HG03558 (cell line): ENCODE measurements around the gene CSNK2A1.
"Not testable (repeated sequence)": the region's sequence is repeated elsewhere in the genome, so short reads cannot be mapped to it uniquely, and the experiment has no call there.

ENCODE experiments used
- ATAC-seq: cut with Tn5 transposase; IDR thresholded peaks from one replicate; pipeline ENCODE4 v1.9.1; 2021; ENCODE audit warnings: moderate number of reproducible peaks; ENCODE audit not compliant: unreplicated experiment; ENCODE audit errors: extremely low read depth

Gene CSNK2A1

GRCh38 chr20:543369-544152, at the start of gene CSNK2A1:
Gene CSNK2A1, minus strand, starts transcription at chr20:543790. Its CDS starts 35,239 bp downstream, at chr20:508551.
- ATAC-seq: peak; percentile 87

- ATAC-seq: no peak
These were observed 48.9 kb upstream of the CSNK2A1 start for GRCh38 chr20:592506-592905.

- ATAC-seq: no peak
These were observed 48.4 kb upstream of the CSNK2A1 start for GRCh38 chr20:591941-592340.

- ATAC-seq: no peak
These were observed 45.5 kb upstream of the CSNK2A1 start for GRCh38 chr20:588932-589672.

- ATAC-seq: no peak
These were observed 44.9 kb upstream of the CSNK2A1 start for GRCh38 chr20:588476-588875.

DNA sequence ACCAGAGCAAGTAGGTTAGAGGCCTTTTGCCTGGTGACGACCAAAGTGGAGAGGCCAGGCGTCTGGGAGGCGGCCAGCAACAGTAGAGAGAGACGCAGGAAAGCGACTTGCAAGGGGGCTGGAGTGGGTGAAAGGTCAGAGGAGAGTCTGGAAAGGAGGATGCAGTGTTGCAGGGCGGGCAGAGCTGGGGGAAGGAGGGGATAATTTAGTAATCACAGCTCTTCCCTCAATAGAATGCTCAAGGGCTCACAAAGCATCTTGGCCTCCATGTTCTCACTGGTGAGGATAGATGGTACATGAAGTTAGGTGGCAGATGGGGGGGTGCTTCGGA, 41.3 kb upstream of the CSNK2A1 start:
- no peak for ATAC-seq

DNA sequence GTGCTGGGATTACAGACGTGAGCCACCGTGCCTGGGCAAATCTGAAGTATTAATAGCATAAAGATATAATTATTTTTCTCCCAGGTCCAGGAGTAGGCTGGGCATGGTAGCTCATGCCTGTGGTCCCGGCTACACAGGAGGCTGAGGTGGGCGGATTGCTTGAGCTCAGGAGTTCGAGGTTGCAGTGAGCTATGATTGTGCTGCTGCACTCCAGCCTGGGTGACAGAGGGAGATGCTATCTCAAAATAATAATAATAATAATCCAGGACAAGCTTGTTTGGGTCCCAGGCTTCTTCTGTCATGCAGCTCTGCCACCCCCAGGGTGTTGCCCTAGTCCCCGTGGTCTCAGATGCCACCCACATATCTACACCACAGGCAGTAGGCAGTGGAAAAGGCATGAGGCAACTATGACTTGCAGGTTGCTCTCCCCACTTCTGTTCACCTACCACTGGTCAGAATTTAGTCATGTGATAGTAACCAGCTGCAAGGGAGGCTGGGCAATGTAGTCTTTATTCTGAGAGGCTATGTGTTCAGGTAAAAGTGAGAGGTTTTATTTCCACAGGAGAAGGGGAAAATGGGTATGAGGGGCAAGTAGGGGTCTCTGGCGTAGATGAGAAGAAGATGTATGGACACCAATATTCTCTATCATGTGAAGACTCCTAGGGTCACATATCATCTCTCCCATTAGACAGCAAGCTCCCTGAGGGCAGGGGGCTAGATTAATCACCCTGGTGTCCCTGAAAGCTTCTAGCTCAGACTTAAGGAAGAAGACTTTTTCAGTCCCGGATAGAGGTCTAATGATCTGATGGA, 40.8 kb upstream of the CSNK2A1 start:
- ATAC-seq: no peak

DNA sequence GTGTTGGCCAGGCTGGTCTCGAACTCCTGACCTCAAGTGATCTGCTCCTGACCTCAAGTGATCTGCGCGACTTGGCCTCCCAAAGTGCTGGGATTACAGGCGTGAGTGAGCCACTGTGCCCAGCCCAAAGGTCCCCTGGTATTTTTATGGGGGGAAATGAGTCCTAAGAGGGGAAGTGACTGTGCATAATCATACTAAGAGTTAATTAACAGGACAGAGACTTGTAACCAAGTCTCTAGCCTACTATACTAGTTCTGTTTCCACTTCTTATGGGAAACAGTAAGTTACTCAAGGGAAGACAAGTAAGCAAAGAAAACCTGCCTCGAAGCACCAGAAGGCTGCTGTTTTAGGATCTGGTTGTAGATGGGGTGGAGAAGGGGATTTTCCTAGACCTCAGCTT, 38.6 kb upstream of the CSNK2A1 start:
- ATAC-seq: no peak

GRCh38 chr20:578940-579690, 35.5 kb upstream of the CSNK2A1 start:
- not testable (repeated sequence) for ATAC-seq

GRCh38 chr20:577167-577791, 33.7 kb upstream of the CSNK2A1 start:
- no peak for ATAC-seq

- ATAC-seq: no peak
These were observed 32.6 kb upstream of the CSNK2A1 start for GRCh38 chr20:576156-576555.

DNA sequence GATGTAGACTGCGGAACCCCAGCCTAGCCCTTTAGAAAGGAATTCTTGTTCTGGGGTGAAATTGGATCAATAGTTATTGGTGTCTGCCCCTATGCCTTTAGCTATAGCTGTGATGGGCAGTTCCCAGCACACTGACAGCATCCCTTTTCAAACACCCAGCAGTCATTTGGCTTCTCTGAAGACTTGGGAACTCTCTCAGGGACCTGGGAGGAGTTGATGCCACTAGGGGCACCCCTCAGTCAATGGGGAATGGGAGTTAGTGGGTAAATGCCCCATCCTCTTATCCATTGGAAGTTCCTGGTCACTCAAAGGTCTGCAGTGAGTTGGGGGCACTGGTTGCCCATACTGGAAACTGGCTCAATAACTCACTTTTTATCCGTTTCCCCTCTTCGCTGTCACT, 31.6 kb upstream of the CSNK2A1 start:
- no peak for ATAC-seq

GRCh38 chr20:574297-574942, 30.8 kb upstream of the CSNK2A1 start:
- ATAC-seq: no peak

DNA sequence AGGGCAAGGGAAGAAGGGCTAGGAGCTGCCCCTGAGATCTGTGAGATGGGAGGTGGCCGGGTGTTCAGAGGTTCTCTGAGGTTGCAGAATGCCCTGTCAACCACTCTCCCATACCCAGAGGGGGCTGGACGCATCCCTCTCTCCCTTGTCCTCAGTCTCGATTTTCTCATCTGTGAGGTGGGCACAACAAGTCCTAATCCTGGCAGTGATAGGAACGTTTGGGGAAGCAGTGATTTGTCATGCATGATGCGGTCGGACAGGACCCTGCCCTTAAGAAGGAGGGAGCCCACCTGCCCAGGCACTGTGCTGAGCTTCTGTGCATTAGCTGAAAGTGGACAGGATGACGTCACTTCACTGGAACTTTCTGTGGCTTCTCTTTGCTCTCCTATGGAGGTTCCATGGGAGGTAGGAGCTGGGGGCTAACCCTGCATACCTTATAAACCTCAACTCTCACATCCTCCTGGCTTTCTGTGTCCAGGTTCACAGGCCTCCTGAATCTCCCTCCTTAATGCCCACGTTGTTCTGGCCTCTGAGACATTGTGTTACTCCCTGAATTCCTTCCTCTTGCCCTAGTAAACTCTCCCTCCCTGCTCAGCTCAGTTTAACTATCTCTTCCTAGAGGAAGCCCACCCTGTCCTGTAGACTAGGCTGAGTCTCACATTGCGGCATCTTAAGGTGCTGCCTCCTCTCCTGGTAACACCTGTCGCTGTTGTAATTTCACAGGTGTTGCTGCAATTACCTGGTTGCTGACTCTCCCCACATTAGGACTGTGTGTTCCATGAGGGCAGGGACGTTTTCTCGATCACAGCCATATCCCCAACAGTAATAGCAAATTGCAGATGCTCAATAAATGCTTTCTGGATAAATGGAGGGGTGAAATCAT, 30.1 kb upstream of the CSNK2A1 start:
- ATAC-seq: no peak

- no peak for ATAC-seq
These were observed 29.1 kb upstream of the CSNK2A1 start for GRCh38 chr20:572727-573126.

DNA sequence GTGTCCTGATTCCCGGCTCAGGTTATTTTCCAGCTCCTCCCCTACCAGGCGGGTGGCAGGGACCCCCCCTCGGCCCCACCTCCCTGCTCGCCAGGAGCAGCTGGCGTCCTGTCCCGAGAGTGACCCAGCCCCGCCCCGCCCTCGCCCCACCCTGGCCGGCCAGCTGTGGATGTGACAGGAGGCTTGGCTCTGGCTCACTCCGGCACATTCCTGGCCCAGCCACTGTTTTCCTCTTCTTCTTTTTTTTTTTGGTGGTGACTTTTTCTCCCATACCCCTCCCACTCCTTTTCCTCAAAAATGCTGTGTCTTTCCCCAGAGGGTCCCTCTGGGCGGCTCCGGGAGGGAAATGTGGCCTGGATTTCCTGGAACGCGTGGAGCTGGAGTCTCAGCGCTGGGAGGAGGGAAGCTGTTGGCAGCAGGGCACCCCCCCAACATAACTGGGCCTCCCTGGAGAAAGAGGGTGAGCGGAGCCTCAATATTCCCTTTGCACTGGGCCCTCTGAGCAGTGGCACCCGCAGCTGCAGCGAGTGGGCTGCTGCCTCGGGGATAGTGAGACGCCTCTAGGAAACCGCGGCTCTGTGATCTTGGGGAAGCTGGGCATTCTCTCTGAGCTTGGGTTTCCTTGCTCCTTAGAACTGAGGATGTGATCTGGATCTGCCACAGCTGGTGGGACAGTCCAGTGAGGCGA, 28.3 kb upstream of the CSNK2A1 start:
- no peak for ATAC-seq

DNA sequence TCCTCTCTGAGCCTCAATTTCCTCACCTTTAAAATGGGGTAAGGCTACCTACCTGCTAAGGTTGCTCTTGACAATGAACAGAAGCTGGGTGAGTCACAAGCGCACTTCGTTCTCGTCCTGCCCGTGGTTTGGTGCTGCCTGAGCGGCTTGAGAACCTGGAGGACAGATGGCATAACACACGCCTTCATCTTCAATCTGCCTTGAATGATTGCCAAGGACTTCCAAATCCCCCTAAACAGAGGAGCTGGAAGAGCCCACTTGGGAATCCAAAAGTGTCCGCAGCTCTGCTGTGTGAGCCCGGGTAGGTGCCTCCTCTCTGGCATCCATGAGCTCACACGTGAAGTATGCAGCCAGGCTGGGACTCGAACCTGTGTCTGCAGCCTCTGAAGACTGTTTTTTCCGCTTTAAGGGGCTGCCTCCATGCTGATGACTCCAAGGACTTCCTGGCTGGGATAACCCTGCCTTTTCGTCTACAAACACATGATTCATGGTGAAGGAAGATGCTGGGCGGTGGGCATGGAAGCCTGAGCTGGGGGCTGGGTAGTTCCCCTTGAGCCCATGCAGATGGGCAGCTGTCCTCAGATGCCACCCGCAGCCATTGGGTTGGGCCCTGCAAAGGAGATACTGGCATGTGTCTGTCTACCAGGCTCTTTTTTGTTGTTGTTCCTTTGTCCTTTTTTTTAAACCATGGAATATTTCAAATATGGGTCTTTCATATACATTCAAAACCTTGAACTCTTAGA, 25.3 kb upstream of the CSNK2A1 start:
- no peak for ATAC-seq
